CD4-positive, alpha-beta T cell (primary cell): ENCODE measurements around the gene LAMA3. TPM values are rescaled to one million over a fixed set of nuclear protein-coding genes. Genes with fewer than 3 reads are reported as not detected.

Experiments
- ATAC-seq: fragments of 200-7000 bp; cut with Tn5 transposase; one replicate; pipeline ENCODE4 v1.10.0; 2022; ENCODE audit warnings: mild to moderate bottlenecking; ENCODE audit not compliant: poor library complexity
- CTCF ChIA-PET: fragments of 350-600 bp; sonication (Branson Sonifier 250); formaldehyde crosslinking; loops from one replicate; lab custom pipeline; 2021; ENCODE audit warnings: antibody characterized with exemption, inconsistent platforms; lab: Charles Lee
- POLR2A ChIA-PET: fragments of 350-600 bp; sonication (Branson Sonifier 250); formaldehyde crosslinking; loops from one replicate; lab custom pipeline; 2021; ENCODE audit warnings: antibody characterized with exemption, inconsistent platforms; lab: Charles Lee
- DNase-seq, 14 experiments: peaks; one replicate each; pipeline ENCODE4 v3.0.0-alpha.2; 2013 to 2020; ENCODE audit warnings: mixed read lengths in 2 of 14
- H3K27ac ChIP-seq, 2 donors: one replicate each; pipeline versions ENCODE4 v1.5.1 to v1.7.0; 2013; ENCODE audit warnings: low read length in 2 of 2, low read depth in 1 of 2, mild to moderate bottlenecking in 1 of 2
- H3K27me3 ChIP-seq, 2 experiments: 1 replicate in 1 of 2; 2 replicates in 1 of 2; pipeline versions ENCODE4 v1.6.1 to v1.7.0; 2013; ENCODE audit warnings: low read length in 2 of 2, control low read depth in 1 of 2, mild to moderate bottlenecking in 1 of 2, moderate library complexity in 1 of 2; ENCODE audit not compliant: insufficient read depth in 2 of 2, control insufficient read depth in 1 of 2
- H3K36me3 ChIP-seq: one replicate; pipeline ENCODE4 v1.6.1; 2013; ENCODE audit warnings: low read length, control low read depth; ENCODE audit not compliant: insufficient read depth
- H3K4me1 ChIP-seq: one replicate; pipeline ENCODE4 v1.6.1; 2013; ENCODE audit warnings: low read length, control low read depth; ENCODE audit not compliant: insufficient read depth
- H3K4me3 ChIP-seq: one replicate; pipeline ENCODE4 v1.5.1; 2013; ENCODE audit warnings: mild to moderate bottlenecking, low read length, moderate library complexity
- H3K9me3 ChIP-seq, 2 experiments: 1 replicate in 1 of 2; 2 replicates in 1 of 2; pipeline versions ENCODE4 v1.6.1 to v1.7.0; 2013; ENCODE audit warnings: low read length in 2 of 2, mild to moderate bottlenecking in 2 of 2, control low read depth in 1 of 2, moderate library complexity in 1 of 2; ENCODE audit not compliant: control insufficient read depth in 1 of 2, insufficient read depth in 1 of 2
- H3K27ac Mint-ChIP-seq: one replicate; pipeline ENCODE4 v1.8.0; 2020; ENCODE audit warnings: mixed read lengths
- H3K27me3 Mint-ChIP-seq: one replicate; pipeline ENCODE4 v1.8.0; 2021; ENCODE audit warnings: mixed read lengths
- H3K36me3 Mint-ChIP-seq: one replicate; pipeline ENCODE4 v1.8.0; 2021; ENCODE audit warnings: low read depth, mixed read lengths
- H3K4me1 Mint-ChIP-seq: one replicate; pipeline ENCODE4 v1.8.0; 2021; ENCODE audit warnings: low read depth, mixed read lengths
- H3K4me3 Mint-ChIP-seq: one replicate; pipeline ENCODE4 v1.8.0; 2020; ENCODE audit warnings: mild to moderate bottlenecking, mixed read lengths
- H3K9me3 Mint-ChIP-seq: one replicate; pipeline ENCODE4 v1.8.0; 2020; ENCODE audit warnings: mixed read lengths
- CTCF ChIP-seq: fragments of 200-600 bp; IDR thresholded peaks from one replicate; pipeline ENCODE4 v1.8.0; 2022; ENCODE audit warnings: antibody characterized with exemption, mild to moderate bottlenecking
- intact Hi-C, 2 experiments: fragments of 100-400 bp; cut with DNase I in 1 of 2; cut with micrococcal nuclease in 1 of 2; formaldehyde crosslinking; loops; one replicate each; pipeline versions ENCODE4 v1.15.1 to v1.9.0; 2023 to 2025; cut with DNase I, micrococcal nuclease
- total RNA-seq, 174 experiments: library from RNA in 2 of 174; stranded (reverse) in 2 of 174; gene quantifications; one replicate each; pipeline ENCODE4 v1.2.3 and lab custom pipeline; 2021 to 2026

Gene LAMA3
- total RNA-seq, 2 experiments from 2014 or later = 0.19 TPM; not detected in 1

- no peak overlapping the region for H3K27ac Mint-ChIP-seq
- no peaks in the 10 kb centered on the region for H3K36me3 ChIP-seq
- H3K4me3 Mint-ChIP-seq = no peak overlapping the region
- no peak overlapping the region for H3K4me3 ChIP-seq
- H3K4me1 Mint-ChIP-seq = peaks cover 35% of the 10 kb centered on the region
- intact Hi-C loops = no loop called here
- ChIA-PET CTCF (no interaction called here), POLR2A (interaction anchor here (0.6 kb wide), 1 partner anchor 152 kb away, joined by 4 read pairs; no protein-coding TSS in a partner anchor)
- no peaks in the 10 kb centered on the region for H3K27me3 Mint-ChIP-seq
- H3K27ac ChIP-seq = no peak overlapping the region
- no peak for ATAC-seq
- H3K9me3 Mint-ChIP-seq = no peaks in the 10 kb centered on the region
- DNase-seq = no peak
- peaks cover 13% of the 10 kb centered on the region for H3K4me1 ChIP-seq
- no peaks in the 10 kb centered on the region for H3K9me3 ChIP-seq
- no peaks in the 10 kb centered on the region for H3K27me3 ChIP-seq
- no peak for TF ChIP-seq CTCF
- H3K36me3 Mint-ChIP-seq = no peaks in the 10 kb centered on the region
Observed at GRCh38 chr18:23733895-23734294, 44.6 kb downstream of the LAMA3 start.

GRCh38 chr18:23735021-23735464, 45.8 kb downstream of the LAMA3 start:
- H3K4me3 Mint-ChIP-seq = no peak overlapping the region
- no peaks in the 10 kb centered on the region for H3K36me3 ChIP-seq
- DNase-seq (no peak), ATAC-seq (no peak)
- H3K27ac ChIP-seq = no peak overlapping the region
- no peaks in the 10 kb centered on the region for H3K36me3 Mint-ChIP-seq
- H3K4me3 ChIP-seq = no peak overlapping the region
- H3K9me3 Mint-ChIP-seq = no peaks in the 10 kb centered on the region
- ChIA-PET CTCF (no interaction called here), POLR2A (no interaction called here)
- peaks cover 15% of the 10 kb centered on the region for H3K4me1 ChIP-seq
- H3K9me3 ChIP-seq = no peaks in the 10 kb centered on the region
- H3K4me1 Mint-ChIP-seq = peaks cover 47% of the 10 kb centered on the region
- H3K27me3 ChIP-seq = no peaks in the 10 kb centered on the region
- no peak for TF ChIP-seq CTCF
- intact Hi-C loops = no loop called here
- no peak overlapping the region for H3K27ac Mint-ChIP-seq
- H3K27me3 Mint-ChIP-seq = no peaks in the 10 kb centered on the region

- no peaks in the 10 kb centered on the region for H3K27me3 Mint-ChIP-seq
- H3K27ac ChIP-seq = no peak overlapping the region
- no peaks in the 10 kb centered on the region for H3K9me3 Mint-ChIP-seq
- DNase-seq (no peak), ATAC-seq (no peak)
- H3K4me1 Mint-ChIP-seq = peaks cover 52% of the 10 kb centered on the region
- no peak overlapping the region for H3K4me3 ChIP-seq
- no peaks in the 10 kb centered on the region for H3K36me3 ChIP-seq
- H3K9me3 ChIP-seq = no peaks in the 10 kb centered on the region
- H3K27ac Mint-ChIP-seq = peak overlapping the region; percentile 34
- H3K27me3 ChIP-seq = no peaks in the 10 kb centered on the region
- TF ChIP-seq CTCF = no peak
- intact Hi-C loops = no loop called here
- ChIA-PET CTCF (no interaction called here), POLR2A (no interaction called here)
- no peaks in the 10 kb centered on the region for H3K36me3 Mint-ChIP-seq
- peaks cover 15% of the 10 kb centered on the region for H3K4me1 ChIP-seq
- H3K4me3 Mint-ChIP-seq = peak overlapping the region; percentile 62
Observed at GRCh38 chr18:23737578-23737977, 48.3 kb downstream of the LAMA3 start.
